ENCODE results near the gene KDM8. TPM values are rescaled to one million over a fixed set of nuclear protein-coding genes. Genes with fewer than 3 reads are reported as not detected.

The KDM8 gene
- total and polyA plus RNA-seq, 2 experiments from 2014 or later: 5.1 to 5.7 TPM

DNA sequence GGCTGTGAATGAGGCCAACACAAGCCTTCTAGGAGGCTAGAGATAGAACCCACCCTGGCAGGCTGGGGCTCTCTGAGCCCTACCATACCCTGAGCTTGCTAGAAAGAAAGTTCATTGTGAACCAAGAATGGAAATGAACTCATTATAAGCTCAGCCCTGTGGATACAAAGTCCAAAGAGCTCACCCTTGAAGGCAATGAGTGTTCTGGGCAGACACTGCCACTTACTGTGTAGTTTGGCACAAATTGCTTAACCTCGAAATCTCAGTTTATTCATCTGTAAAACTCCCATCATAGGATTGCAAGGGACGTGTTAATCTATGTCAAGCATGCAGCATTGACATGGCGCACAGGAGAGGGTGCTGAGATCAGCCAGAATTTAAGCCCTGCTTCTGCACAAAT, 5.5 kb downstream of the KDM8 start:
- Histone ChIP-seq H3K27ac (ENCODE audit: low read depth) (no peak overlapping the region), H3K4me3 (no peak overlapping the region), H3K4me1 (ENCODE audit: insufficient read depth) (peaks cover 4% of the 10 kb centered on the region; the same call in 1 of the 2 replicates), H3F3A (replicated peaks; ENCODE audit: low read depth) (no peaks in the 10 kb centered on the region), H2AFZ (no peak overlapping the region), H3K79me2 (replicated peaks; ENCODE audit: insufficient read depth) (peaks cover 14% of the 10 kb centered on the region), H3K36me3 (ENCODE audit: insufficient read depth) (no peaks in the 10 kb centered on the region), H3K9me2 (ENCODE audit: insufficient read depth) (no peaks in the 10 kb centered on the region), H3K27me3 (ENCODE audit: insufficient read depth) (no peaks in the 10 kb centered on the region), H3K4me2 (no peak overlapping the region), H4K20me1 (replicated peaks; ENCODE audit: insufficient read depth) (no peaks in the 10 kb centered on the region)
- H3K4me3 Mint-ChIP-seq: no peak overlapping the region
- H3K4me1 Mint-ChIP-seq: peaks cover 4% of the 10 kb centered on the region; the same call in 2 of the 3 replicates
- ATAC-seq (no peak), DNase-seq (ENCODE audit: low spot score) (no peak)
- H3K9me3 Mint-ChIP-seq: no peaks in the 10 kb centered on the region; the same call in 2 of the 3 replicates
- H3K27ac Mint-ChIP-seq: no peak overlapping the region
- peaks cover 3% of the 10 kb centered on the region; the same call in 1 of the 3 replicates for H3K36me3 Mint-ChIP-seq (ENCODE audit: low read depth)
- peaks cover 7% of the 10 kb centered on the region for H3K27me3 Mint-ChIP-seq (ENCODE audit: insufficient read depth, low read depth, poor library complexity)
- no peak for TF ChIP-seq ZNF114 (CRISPR knock-in tag; IDR thresholded peaks at IDR 0.05)
- TF ChIP-seq, protein P1, sequence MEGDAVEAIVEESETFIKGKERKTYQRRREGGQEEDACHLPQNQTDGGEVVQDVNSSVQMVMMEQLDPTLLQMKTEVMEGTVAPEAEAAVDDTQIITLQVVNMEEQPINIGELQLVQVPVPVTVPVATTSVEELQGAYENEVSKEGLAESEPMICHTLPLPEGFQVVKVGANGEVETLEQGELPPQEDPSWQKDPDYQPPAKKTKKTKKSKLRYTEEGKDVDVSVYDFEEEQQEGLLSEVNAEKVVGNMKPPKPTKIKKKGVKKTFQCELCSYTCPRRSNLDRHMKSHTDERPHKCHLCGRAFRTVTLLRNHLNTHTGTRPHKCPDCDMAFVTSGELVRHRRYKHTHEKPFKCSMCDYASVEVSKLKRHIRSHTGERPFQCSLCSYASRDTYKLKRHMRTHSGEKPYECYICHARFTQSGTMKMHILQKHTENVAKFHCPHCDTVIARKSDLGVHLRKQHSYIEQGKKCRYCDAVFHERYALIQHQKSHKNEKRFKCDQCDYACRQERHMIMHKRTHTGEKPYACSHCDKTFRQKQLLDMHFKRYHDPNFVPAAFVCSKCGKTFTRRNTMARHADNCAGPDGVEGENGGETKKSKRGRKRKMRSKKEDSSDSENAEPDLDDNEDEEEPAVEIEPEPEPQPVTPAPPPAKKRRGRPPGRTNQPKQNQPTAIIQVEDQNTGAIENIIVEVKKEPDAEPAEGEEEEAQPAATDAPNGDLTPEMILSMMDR (conservative IDR thresholded peaks at IDR 0.05; ENCODE audit: low read depth in 2 of 2): no peak
- TF ChIP-seq ZNF331 (CRISPR knock-in tag; IDR thresholded peaks at IDR 0.05; ENCODE audit: low read depth): no peak
- no peak for TF ChIP-seq JUNB (IDR thresholded peaks at IDR 0.05; ENCODE audit: unreplicated experiment)
- TF ChIP-seq, protein P2, sequence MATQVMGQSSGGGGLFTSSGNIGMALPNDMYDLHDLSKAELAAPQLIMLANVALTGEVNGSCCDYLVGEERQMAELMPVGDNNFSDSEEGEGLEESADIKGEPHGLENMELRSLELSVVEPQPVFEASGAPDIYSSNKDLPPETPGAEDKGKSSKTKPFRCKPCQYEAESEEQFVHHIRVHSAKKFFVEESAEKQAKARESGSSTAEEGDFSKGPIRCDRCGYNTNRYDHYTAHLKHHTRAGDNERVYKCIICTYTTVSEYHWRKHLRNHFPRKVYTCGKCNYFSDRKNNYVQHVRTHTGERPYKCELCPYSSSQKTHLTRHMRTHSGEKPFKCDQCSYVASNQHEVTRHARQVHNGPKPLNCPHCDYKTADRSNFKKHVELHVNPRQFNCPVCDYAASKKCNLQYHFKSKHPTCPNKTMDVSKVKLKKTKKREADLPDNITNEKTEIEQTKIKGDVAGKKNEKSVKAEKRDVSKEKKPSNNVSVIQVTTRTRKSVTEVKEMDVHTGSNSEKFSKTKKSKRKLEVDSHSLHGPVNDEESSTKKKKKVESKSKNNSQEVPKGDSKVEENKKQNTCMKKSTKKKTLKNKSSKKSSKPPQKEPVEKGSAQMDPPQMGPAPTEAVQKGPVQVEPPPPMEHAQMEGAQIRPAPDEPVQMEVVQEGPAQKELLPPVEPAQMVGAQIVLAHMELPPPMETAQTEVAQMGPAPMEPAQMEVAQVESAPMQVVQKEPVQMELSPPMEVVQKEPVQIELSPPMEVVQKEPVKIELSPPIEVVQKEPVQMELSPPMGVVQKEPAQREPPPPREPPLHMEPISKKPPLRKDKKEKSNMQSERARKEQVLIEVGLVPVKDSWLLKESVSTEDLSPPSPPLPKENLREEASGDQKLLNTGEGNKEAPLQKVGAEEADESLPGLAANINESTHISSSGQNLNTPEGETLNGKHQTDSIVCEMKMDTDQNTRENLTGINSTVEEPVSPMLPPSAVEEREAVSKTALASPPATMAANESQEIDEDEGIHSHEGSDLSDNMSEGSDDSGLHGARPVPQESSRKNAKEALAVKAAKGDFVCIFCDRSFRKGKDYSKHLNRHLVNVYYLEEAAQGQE (IDR thresholded peaks at IDR 0.05; ENCODE audit: unreplicated experiment): no peak
- no peak for TF ChIP-seq EZH2phosphoT487 (IDR thresholded peaks at IDR 0.05; ENCODE audit: unreplicated experiment)
- no peak for TF ChIP-seq STAT1 (IDR thresholded peaks at IDR 0.05; ENCODE audit: unreplicated experiment)

DNA sequence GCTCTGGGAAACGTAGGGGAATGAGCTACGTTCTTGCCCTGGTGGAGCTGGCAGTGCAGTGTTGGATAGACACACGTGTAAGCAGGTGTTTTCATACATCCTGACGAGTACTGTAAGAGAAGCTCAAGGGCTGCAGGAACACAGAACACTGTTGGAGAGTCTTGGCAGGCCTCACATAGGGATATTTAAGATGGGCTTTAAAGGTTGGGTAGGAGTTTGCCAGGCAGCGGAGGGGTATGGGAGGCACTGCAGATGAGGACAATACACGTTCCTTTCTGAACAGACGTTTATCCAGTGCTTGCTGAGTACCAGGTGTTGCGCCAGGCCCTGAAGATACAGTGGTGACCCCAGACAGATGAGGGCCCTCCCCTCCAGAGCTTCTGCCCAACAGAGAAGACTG, 6.3 kb downstream of the KDM8 start:
- H3K4me3 Mint-ChIP-seq: no peak overlapping the region
- H3K4me1 ChIP-seq (ENCODE audit: insufficient read depth): peaks cover 2% of the 10 kb centered on the region; the same call in 1 of the 2 replicates
- H3K27ac ChIP-seq (ENCODE audit: low read depth): no peak overlapping the region
- H3K36me3 ChIP-seq (ENCODE audit: insufficient read depth): no peaks in the 10 kb centered on the region
- TF ChIP-seq ZNF114 (CRISPR knock-in tag; IDR thresholded peaks at IDR 0.05) (no peak), NANOG (IDR thresholded peaks at IDR 0.05; ENCODE audit: borderline replicate concordance) (no peak)
- TF ChIP-seq, protein P3, sequence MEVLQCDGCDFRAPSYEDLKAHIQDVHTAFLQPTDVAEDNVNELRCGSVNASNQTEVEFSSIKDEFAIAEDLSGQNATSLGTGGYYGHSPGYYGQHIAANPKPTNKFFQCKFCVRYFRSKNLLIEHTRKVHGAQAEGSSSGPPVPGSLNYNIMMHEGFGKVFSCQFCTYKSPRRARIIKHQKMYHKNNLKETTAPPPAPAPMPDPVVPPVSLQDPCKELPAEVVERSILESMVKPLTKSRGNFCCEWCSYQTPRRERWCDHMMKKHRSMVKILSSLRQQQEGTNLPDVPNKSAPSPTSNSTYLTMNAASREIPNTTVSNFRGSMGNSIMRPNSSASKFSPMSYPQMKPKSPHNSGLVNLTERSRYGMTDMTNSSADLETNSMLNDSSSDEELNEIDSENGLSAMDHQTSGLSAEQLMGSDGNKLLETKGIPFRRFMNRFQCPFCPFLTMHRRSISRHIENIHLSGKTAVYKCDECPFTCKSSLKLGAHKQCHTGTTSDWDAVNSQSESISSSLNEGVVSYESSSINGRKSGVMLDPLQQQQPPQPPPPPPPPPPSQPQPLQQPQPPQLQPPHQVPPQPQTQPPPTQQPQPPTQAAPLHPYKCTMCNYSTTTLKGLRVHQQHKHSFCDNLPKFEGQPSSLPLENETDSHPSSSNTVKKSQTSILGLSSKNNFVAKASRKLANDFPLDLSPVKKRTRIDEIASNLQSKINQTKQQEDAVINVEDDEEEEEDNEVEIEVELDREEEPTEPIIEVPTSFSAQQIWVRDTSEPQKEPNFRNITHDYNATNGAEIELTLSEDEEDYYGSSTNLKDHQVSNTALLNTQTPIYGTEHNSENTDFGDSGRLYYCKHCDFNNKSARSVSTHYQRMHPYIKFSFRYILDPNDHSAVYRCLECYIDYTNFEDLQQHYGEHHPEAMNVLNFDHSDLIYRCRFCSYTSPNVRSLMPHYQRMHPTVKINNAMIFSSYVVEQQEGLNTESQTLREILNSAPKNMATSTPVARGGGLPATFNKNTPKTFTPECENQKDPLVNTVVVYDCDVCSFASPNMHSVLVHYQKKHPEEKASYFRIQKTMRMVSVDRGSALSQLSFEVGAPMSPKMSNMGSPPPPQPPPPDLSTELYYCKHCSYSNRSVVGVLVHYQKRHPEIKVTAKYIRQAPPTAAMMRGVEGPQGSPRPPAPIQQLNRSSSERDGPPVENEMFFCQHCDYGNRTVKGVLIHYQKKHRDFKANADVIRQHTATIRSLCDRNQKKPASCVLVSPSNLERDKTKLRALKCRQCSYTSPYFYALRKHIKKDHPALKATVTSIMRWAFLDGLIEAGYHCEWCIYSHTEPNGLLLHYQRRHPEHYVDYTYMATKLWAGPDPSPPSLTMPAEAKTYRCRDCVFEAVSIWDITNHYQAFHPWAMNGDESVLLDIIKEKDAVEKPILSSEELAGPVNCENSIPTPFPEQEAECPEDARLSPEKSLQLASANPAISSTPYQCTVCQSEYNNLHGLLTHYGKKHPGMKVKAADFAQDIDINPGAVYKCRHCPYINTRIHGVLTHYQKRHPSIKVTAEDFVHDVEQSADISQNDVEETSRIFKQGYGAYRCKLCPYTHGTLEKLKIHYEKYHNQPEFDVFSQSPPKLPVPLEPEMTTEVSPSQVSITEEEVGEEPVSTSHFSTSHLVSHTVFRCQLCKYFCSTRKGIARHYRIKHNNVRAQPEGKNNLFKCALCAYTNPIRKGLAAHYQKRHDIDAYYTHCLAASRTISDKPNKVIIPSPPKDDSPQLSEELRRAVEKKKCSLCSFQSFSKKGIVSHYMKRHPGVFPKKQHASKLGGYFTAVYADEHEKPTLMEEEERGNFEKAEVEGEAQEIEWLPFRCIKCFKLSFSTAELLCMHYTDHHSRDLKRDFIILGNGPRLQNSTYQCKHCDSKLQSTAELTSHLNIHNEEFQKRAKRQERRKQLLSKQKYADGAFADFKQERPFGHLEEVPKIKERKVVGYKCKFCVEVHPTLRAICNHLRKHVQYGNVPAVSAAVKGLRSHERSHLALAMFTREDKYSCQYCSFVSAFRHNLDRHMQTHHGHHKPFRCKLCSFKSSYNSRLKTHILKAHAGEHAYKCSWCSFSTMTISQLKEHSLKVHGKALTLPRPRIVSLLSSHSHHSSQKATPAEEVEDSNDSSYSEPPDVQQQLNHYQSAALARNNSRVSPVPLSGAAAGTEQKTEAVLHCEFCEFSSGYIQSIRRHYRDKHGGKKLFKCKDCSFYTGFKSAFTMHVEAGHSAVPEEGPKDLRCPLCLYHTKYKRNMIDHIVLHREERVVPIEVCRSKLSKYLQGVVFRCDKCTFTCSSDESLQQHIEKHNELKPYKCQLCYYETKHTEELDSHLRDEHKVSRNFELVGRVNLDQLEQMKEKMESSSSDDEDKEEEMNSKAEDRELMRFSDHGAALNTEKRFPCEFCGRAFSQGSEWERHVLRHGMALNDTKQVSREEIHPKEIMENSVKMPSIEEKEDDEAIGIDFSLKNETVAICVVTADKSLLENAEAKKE (CRISPR knock-in tag; IDR thresholded peaks at IDR 0.05): no peak
- H3K4me3 ChIP-seq: no peak overlapping the region
- H3K9me2 ChIP-seq (ENCODE audit: insufficient read depth): no peaks in the 10 kb centered on the region
- H3F3A ChIP-seq (replicated peaks; ENCODE audit: low read depth): no peaks in the 10 kb centered on the region
- H3K36me3 Mint-ChIP-seq (ENCODE audit: low read depth): peaks cover 3% of the 10 kb centered on the region; the same call in 2 of the 3 replicates
- H4K20me1 ChIP-seq (replicated peaks; ENCODE audit: insufficient read depth): no peaks in the 10 kb centered on the region
- no peaks in the 10 kb centered on the region; the same call in 2 of the 3 replicates for H3K9me3 Mint-ChIP-seq
- peak overlapping the region; percentile 36; the same call in 1 of the 2 replicates for H3K27ac Mint-ChIP-seq
- DNase-seq (ENCODE audit: low spot score) (no peak), ATAC-seq (no peak)
- peaks cover 12% of the 10 kb centered on the region for H3K79me2 ChIP-seq (replicated peaks; ENCODE audit: insufficient read depth)
- peaks cover 3% of the 10 kb centered on the region for H3K27me3 Mint-ChIP-seq (ENCODE audit: insufficient read depth, low read depth, poor library complexity)
- no peaks in the 10 kb centered on the region for H3K27me3 ChIP-seq (ENCODE audit: insufficient read depth)
- H3K4me1 Mint-ChIP-seq: no peaks in the 10 kb centered on the region; the same call in 2 of the 3 replicates
- no peak overlapping the region for H2AFZ ChIP-seq
- no peak overlapping the region for H3K4me2 ChIP-seq
